GM21576 (cell line): ENCODE measurements around the gene POP7.
"Not testable (repeated sequence)": the region's sequence is repeated elsewhere in the genome, so short reads cannot be mapped to it uniquely, and the experiment has no call there.

ENCODE experiments used
- ATAC-seq: cut with Tn5 transposase; IDR thresholded peaks from one replicate; pipeline ENCODE4 v1.9.1; 2021; ENCODE audit warnings: mild to moderate bottlenecking, moderate library complexity; ENCODE audit not compliant: unreplicated experiment

Gene POP7

GRCh38 chr7:100705753-100706671 lies at the start of gene POP7:
POP7 (plus strand) TSS chr7:100706121; CDS start chr7:100706831, 710 bp downstream.
- peak; percentile 86 for ATAC-seq

DNA sequence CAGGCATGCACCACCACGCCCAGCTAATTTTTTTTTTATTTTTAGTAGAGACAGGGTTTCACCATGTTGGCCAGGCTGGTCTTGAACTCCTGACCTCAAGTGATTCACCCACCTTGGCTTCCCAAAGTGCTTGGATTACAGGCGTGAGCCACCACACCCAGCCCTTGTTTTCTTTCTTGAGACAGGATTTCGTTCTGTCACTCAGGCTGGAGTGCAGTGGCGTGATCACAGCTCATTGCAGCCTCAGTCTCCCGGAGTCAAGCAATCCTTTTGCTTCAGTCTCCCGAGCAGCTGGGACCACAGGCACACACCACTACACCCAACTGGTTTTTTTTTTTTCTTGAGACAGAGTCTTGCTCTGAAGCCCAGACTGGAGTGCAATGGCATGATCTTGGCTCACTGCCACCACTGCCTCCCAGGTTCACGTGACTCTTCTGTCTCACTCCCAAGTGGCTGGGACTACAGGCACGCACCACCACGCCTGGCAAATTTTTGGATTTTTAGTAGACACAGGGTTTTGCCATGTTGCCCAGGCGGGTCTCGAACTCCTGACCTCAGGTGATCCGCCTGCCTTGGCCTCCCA lies 43.6 kb upstream of the POP7 start:
- not testable (repeated sequence) for ATAC-seq

- ATAC-seq = no peak
These were observed 40.7 kb upstream of the POP7 start for GRCh38 chr7:100665168-100665726.

DNA sequence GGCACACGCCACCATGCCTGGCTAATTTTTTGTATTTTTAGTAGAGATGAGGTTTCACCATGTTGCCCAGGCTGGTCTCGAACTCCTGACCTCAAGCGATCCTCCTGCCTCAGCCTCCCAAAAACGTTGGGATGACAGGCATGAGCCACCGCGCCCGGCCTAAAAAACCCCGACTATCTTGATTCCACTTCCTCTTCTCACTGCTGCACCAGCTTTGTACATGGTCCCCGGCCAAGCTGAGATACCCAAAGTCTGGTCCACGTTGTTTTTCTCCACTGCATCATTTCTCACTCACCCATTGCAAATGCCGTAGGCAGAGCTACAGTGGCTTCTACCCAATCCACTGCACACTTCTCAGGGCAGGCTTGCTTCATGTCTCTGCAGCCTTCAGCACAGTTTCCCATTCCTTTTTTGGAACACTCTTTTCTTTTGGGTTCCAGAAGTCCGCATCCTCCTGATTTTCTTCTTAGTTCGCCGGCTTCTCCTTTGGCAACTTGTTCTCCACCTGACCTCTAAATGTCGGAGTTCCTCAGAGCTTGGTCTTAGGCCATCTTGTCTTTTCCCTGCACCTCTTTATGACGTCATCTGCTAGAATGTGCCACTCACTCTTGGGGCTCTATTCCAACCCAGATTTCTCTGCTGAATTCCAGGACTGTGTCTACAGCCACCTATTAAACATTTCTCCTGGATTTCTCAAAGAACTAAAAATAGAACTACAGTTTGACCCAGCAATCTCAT lies 38.4 kb upstream of the POP7 start:
- no peak for ATAC-seq

GRCh38 chr7:100668069-100668449 lies 37.9 kb upstream of the POP7 start:
- ATAC-seq = no peak

DNA sequence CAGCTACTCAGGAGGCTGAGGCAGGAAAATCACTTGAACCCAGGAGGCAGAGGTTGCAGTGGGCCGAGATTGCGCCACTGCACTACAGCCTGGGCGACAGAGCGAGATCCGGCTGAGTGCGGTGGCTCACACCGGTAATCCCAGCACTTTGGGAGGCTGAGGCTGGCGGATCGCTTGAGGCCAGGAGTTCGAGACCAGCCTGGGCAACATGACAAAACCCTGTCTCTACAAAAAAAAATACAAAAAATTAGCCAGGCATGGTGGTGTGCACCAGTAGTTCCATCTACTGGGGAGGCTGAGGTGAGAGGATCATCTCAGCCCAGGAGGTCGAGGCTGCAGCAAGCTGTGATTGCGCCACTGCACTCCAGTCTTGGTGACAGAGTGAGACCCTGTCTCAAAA lies 36.8 kb upstream of the POP7 start:
- not testable (repeated sequence) for ATAC-seq

DNA sequence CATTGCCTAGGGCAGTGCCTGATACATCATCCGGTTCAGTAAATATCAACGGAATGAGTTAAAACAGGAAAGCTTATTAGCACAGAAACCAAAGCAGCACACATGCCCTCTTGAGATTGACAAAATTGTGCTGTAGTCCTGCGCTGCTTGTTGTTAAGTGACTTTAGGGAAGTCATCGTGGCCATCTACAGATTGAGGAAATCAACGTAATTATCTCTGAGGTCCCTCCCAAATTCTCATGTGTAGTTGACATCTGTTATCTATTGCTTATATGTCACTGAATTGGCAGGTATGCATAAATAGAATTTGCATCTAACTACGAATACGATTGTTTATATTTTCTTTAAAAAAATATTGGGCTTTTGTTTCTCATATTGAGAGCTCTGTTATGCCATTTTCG lies 35.8 kb upstream of the POP7 start:
- ATAC-seq = no peak

- no peak for ATAC-seq
These were observed 34.3 kb upstream of the POP7 start for GRCh38 chr7:100671353-100672327.

- ATAC-seq = peak; percentile 54
These were observed 32.5 kb upstream of the POP7 start, which contains the start of gene GNB2 for GRCh38 chr7:100673302-100673941. GNB2 (plus strand) TSS chr7:100673740; CDS start chr7:100676266, 2,526 bp downstream.

GRCh38 chr7:100673942-100674410 lies 31.9 kb upstream of the POP7 start:
- no peak for ATAC-seq

DNA sequence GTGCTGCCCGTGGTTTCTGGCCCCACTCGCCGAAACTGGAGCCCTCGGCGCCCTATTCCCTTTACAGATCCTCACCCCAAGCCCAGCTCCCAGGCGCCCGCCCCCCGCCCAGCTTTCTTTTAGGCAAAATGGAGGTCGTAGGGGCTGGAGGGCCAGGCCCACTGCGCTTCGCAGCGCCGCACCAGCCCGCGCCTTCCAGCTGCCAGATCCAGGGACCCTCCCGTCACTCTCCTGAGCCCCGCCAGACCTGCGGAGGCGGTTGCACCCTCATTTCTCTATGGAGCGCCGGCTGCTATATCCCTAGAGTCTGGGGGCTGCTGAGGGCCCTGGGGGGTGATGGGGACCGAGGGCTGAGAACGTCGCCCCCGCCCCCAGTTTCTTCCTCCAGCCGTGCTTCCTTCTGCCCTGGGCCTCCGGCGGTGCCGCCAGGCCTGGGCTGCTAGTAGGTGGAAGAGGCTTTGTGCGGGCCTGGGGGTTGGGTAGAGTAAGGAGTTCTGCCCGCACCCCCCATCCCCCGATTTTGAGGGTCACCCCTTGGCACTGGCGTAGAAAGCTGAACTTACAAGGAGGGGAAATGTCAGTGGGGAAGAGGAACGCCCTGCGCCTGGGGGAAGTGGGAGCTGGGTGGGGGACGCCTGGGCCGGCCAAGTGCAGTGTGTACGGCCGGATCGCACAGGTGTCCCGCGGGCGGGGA lies 31.4 kb upstream of the POP7 start:
- no peak for ATAC-seq

- no peak for ATAC-seq
These were observed 30.8 kb upstream of the POP7 start for GRCh38 chr7:100675105-100675451.

DNA sequence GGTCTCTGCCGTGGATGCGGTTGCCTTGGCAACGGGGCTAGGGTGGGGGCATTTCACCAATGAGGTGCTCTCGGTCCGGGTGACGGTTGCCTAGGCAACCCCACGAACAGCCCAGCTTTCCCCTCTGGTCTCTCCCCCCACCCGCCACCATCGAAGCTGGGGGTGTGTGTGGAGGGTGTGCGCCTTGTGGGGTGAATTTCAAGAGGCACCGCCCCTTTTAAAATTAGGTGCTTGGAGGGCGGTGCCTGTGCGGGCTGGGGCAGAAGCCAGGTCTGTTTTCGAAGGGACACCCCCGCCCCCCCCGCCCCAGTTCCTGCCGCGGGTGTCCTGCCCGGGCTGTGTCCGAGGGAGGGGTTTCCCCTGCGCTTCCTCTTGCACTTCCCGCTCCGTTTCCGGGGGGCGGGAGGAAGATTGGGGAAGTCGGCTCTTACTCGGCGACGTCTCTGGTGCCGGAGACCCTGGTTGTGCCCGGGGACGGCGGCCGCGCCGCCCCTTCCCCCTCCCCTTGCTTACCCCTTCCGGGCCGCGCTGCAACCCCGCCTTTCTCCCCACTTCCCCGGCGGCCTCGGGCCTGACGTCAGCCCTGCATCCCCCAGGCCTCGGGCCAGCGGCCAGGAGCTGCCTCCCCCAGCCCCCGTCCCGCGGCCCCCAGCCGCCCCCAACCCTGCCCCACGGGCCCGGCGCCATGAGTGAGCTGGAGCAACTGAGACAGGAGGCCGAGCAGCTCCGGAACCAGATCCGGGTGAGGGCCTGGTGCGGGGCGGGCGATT lies 30.2 kb upstream of the POP7 start:
- ATAC-seq = peak; percentile 36

GRCh38 chr7:100676501-100677306 lies 29.2 kb upstream of the POP7 start:
- no peak for ATAC-seq

DNA sequence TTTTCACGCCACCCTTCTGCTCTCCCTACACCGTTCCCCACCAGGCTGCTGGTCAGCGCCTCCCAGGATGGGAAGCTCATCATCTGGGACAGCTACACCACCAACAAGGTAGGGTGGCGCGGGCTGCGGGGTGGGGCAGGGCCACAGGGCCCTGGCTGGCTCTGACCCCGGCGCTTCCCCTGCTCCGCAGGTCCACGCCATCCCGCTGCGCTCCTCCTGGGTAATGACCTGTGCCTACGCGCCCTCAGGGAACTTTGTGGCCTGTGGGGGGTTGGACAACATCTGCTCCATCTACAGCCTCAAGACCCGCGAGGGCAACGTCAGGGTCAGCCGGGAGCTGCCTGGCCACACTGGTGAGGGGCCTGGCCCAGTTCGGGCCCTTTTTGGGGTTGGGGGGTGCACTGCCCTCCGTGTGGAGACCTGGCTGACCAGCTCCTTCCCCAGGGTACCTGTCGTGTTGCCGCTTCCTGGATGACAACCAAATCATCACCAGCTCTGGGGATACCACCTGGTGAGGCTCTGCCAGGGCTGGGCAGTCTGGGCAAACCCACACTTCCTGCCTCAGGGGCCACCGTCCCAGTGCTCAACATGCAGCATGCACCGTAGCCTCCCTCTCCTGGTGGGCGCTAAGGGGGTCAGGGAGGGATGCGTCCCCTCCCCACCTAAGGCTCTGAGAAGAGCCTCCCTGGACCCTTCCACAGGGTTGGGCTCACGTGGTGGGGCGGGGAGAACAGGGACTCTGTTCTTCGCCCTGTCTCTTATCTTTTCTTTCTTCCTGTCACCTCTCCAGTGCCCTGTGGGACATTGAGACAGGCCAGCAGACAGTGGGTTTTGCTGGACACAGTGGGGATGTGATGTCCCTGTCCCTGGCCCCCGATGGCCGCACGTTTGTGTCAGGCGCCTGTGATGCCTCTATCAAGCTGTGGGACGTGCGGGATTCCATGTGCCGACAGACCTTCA lies 28.3 kb upstream of the POP7 start:
- no peak for ATAC-seq

DNA sequence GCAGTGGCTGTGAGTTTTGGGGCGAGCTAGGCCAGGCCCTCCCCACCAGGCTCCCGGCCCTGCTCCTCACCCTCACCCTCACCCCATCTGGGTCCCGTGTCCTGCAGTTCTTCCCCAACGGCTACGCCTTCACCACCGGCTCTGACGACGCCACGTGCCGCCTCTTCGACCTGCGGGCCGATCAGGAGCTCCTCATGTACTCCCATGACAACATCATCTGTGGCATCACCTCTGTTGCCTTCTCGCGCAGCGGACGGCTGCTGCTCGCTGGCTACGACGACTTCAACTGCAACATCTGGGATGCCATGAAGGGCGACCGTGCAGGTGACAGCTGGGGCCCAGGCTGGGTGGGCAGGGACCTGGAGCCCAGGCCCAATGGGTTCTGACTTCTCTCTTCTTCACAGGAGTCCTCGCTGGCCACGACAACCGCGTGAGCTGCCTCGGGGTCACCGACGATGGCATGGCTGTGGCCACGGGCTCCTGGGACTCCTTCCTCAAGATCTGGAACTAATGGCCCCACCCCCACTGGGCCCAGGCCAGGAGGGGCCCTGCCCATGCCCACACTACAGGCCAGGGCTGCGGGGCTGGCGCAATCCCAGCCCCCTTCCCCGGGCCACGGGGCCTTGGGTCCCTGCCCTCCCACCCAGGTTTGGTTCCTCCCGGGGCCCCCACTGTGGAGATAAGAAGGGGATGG lies 27.5 kb upstream of the POP7 start:
- no peak for ATAC-seq
